ENCODE measurements around the gene NCL. TPM values are rescaled to one million over a fixed set of nuclear protein-coding genes. Genes with fewer than 3 reads are reported as not detected.
"Not testable (repeated sequence)": the region's sequence is repeated elsewhere in the genome, so short reads cannot be mapped to it uniquely, and the experiment has no call there.

The NCL gene
- total RNA-seq, 1 donor from 2014 or later = 354 TPM

- H3F3A ChIP-seq (ENCODE audit: low read depth) = peaks cover 22% of the 10 kb centered on the region
- H3K27me3 ChIP-seq = peaks cover 11% of the 10 kb centered on the region
- no peak overlapping the region for H3K27ac Mint-ChIP-seq
- H3K27me3 Mint-ChIP-seq (ENCODE audit: insufficient read depth, low read depth) = peaks cover 6% of the 10 kb centered on the region
- no peaks in the 10 kb centered on the region for H3K36me3 ChIP-seq
- H3K9ac ChIP-seq = no peak overlapping the region
- no peak overlapping the region for H3K4me2 ChIP-seq
- H3K9me3 Mint-ChIP-seq = peaks cover 10% of the 10 kb centered on the region
- H3K4me1 ChIP-seq = peaks cover 10% of the 10 kb centered on the region
- H3K27ac ChIP-seq = no peak overlapping the region
- no peak overlapping the region for H2AFZ ChIP-seq (replicated peaks)
- H3K4me3 ChIP-seq = no peak overlapping the region
- no peak for TF ChIP-seq EZH2 (IDR thresholded peaks at IDR 0.05)
- TF ChIP-seq CTCF (IDR thresholded peaks at IDR 0.05) = peak; percentile 58
- peaks cover 11% of the 10 kb centered on the region for H3K4me1 Mint-ChIP-seq
- H3K9me3 ChIP-seq (ENCODE audit: low read depth) = no peaks in the 10 kb centered on the region
- H4K20me1 ChIP-seq (ENCODE audit: low read depth) = no peaks in the 10 kb centered on the region
- peak overlapping the region; percentile 52 for H3K4me3 Mint-ChIP-seq
- H3K36me3 Mint-ChIP-seq = no peaks in the 10 kb centered on the region
- DNase-seq (ENCODE audit: low spot score) = peak; percentile 56
- no peaks in the 10 kb centered on the region for H3K79me2 ChIP-seq (ENCODE audit: low read depth)
Measured at GRCh38 chr2:231410293-231411004, 53.8 kb downstream of the NCL start.

- H3K4me3 ChIP-seq = no peak overlapping the region
- no peaks in the 10 kb centered on the region for H3K9me3 ChIP-seq (ENCODE audit: low read depth)
- no peak overlapping the region for H3K27ac ChIP-seq
- H3K79me2 ChIP-seq (ENCODE audit: low read depth) = no peaks in the 10 kb centered on the region
- no peaks in the 10 kb centered on the region for H3K36me3 ChIP-seq
- Mint-ChIP-seq H3K4me3 (no peak overlapping the region), H3K36me3 (no peaks in the 10 kb centered on the region), H3K4me1 (peaks cover 11% of the 10 kb centered on the region), H3K27ac (no peak overlapping the region), H3K9me3 (peaks cover 10% of the 10 kb centered on the region), H3K27me3 (ENCODE audit: insufficient read depth, low read depth) (peaks cover 7% of the 10 kb centered on the region)
- H3K4me2 ChIP-seq = no peak overlapping the region
- peaks cover 10% of the 10 kb centered on the region for H3K4me1 ChIP-seq
- no peak overlapping the region for H3K9ac ChIP-seq
- no peaks in the 10 kb centered on the region for H4K20me1 ChIP-seq (ENCODE audit: low read depth)
- H2AFZ ChIP-seq (replicated peaks) = no peak overlapping the region
- DNase-seq (ENCODE audit: low spot score) = no peak
- H3F3A ChIP-seq (ENCODE audit: low read depth) = peaks cover 22% of the 10 kb centered on the region
- peaks cover 11% of the 10 kb centered on the region for H3K27me3 ChIP-seq
- TF ChIP-seq EZH2phosphoT487 (IDR thresholded peaks at IDR 0.05) (no peak), CTCF (IDR thresholded peaks at IDR 0.05) (no peak), EZH2 (IDR thresholded peaks at IDR 0.05) (no peak)
Measured at GRCh38 chr2:231409776-231410175, 54.5 kb downstream of the NCL start.

- not testable (repeated sequence) for H3K79me2 ChIP-seq (ENCODE audit: low read depth); H3K4me3 Mint-ChIP-seq; H3K4me2 ChIP-seq; H3K9me3 Mint-ChIP-seq; H3K27me3 Mint-ChIP-seq (ENCODE audit: insufficient read depth, low read depth); H3K9me3 ChIP-seq (ENCODE audit: low read depth); H3K27ac ChIP-seq; DNase-seq (ENCODE audit: low spot score); H2AFZ ChIP-seq (replicated peaks); H3K4me1 ChIP-seq; H3K4me3 ChIP-seq; H3K9ac ChIP-seq; H3K4me1 Mint-ChIP-seq; H3K36me3 ChIP-seq; H3K27ac Mint-ChIP-seq; H3K36me3 Mint-ChIP-seq; H4K20me1 ChIP-seq (ENCODE audit: low read depth)
- Histone ChIP-seq H3F3A (ENCODE audit: low read depth) (peaks cover 22% of the 10 kb centered on the region), H3K27me3 (peaks cover 11% of the 10 kb centered on the region)
Measured at GRCh38 chr2:231408304-231408703, 56.0 kb downstream of the NCL start.

GRCh38 chr2:231407686-231408085 is 56.6 kb downstream of the NCL start:
- not testable (repeated sequence) for H3K79me2 ChIP-seq (ENCODE audit: low read depth); H3K27me3 Mint-ChIP-seq (ENCODE audit: insufficient read depth, low read depth); H2AFZ ChIP-seq (replicated peaks); H3K27ac ChIP-seq; H3K4me3 Mint-ChIP-seq; DNase-seq (ENCODE audit: low spot score); H3K4me3 ChIP-seq; H3K9me3 Mint-ChIP-seq; H3K9ac ChIP-seq; H3K9me3 ChIP-seq (ENCODE audit: low read depth); H3K36me3 ChIP-seq; H3K36me3 Mint-ChIP-seq; H3K4me2 ChIP-seq; H3K27ac Mint-ChIP-seq; H3K4me1 ChIP-seq; H3K4me1 Mint-ChIP-seq; H4K20me1 ChIP-seq (ENCODE audit: low read depth)
- Histone ChIP-seq H3F3A (ENCODE audit: low read depth) (peaks cover 22% of the 10 kb centered on the region), H3K27me3 (peaks cover 11% of the 10 kb centered on the region)

All from neural progenitor cell (in vitro differentiated cells).